HG03460 (cell line): ENCODE measurements around the gene RLN2.

Experiments
- ATAC-seq: cut with Tn5 transposase; IDR thresholded peaks from one replicate; pipeline ENCODE4 v1.9.1; 2021; ENCODE audit not compliant: unreplicated experiment

Gene RLN2

DNA sequence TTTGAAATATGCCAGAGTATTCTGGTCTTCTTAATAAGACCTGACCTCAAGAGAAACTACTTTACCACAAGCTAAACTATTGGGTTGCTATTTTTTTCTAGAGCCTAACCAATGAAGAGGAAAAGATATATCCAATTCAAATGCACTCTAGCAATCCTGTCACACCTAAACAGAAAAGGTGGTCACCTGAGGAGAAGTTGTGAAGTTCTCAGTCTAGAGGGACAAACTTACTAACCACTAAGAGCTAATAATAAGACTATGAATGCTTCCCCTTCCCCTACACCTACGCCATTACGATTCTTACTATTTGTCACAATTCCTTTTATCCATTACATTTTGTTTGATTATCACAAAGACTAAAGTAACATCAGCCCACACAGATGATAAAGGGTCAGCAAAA is 29.7 kb downstream of the RLN2 start:
- no peak for ATAC-seq

DNA sequence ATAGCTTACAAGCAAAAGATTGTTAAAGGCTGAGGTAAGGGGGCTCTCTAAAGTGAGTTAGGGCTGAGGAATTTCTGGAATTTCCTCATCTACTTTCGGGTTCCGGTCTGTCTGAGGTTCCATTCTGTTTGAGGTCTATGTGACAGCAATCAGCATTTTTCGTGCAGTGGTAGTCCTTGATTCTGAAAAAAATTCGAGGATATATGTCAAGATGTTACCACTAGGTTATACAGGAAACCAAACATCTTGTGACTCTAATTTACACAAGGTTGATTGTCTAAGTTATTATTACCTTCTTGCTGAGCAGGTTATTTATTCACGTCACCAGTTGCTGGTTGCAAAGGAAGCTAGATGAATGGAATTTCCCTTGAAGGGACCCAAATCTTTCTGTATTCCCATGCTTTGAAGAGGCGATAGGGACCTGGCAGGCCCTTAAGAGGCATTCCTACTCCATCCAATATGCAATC is 35.2 kb downstream of the RLN2 start:
- no peak for ATAC-seq

GRCh38 chr9:5265939-5266338 is 38.6 kb downstream of the RLN2 start:
- ATAC-seq = no peak

DNA sequence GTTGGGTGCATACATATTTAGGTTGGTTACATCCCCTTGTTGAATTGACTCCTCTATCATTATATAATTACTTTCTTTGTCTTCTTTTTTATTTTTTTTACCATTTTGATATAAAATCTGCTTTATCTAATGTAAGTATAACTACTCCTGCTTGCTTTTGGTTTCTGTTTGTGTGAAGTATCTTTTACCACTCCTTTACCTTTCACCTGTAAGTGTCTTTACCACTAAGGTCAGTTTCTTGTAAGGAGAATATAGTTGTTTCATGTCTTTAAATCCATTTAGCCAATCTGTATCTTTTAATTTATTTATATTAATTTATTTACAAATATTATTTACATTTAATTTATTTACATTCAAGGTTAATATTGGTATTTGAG is 40.3 kb downstream of the RLN2 start:
- no peak for ATAC-seq

DNA sequence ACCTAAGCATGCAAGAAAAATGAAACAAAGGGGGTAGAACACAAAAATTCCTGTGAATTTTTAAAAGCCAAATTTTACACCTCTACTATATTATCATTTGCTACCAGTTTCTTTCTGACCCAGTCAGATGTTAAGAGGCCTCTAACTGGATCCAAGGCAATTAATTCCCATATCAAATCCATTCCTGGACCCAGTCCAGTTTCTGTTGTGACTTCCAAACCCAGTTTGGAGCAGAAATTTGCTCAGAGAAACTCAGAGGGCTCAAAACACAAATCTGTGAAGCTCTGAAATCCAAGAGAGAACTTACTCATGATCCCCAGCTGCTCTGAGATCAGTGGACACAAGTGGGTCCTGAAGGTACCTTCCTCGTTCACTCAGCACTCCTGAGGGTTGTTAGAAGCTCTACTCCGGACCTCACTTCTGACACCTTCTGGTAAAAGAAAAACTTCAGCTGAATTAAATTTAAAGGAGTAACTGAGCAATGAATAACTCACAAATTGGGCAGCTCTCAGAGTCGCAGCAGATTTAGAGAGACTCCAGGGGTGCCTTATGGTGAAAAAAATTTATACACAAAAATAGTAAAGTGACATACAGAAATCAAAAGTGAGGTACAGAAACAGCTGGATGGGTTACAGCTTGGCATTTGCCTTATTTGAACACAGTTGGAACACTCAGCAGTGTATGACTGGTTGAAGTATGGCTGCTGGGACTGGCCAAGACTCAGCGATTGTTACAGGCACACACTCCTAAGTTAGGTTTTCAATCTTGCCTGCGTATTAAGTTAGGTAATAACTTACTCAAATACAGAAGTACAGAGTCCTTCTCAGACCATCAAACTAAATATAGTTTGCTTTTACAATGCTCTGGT is 40.9 kb downstream of the RLN2 start:
- ATAC-seq = no peak
